SK-MEL-5 (cell line): ENCODE results near the gene THSD7A. TPM values are rescaled to one million over a fixed set of nuclear protein-coding genes. Genes with fewer than 3 reads are reported as not detected.
"Not testable (repeated sequence)": the region's sequence is repeated elsewhere in the genome, so short reads cannot be mapped to it uniquely, and the experiment has no call there.

Source experiments
- DNase-seq: peaks from one replicate; pipeline ENCODE4 v3.0.0-alpha.2; 2016; ENCODE audit warnings: low read depth, low spot score
- in situ Hi-C: cut with HindIII; loops from 2 replicates; pipeline ENCODE4 v1.10.0; 2016; ENCODE audit warnings: low sequenced_read_pairs, high pct_unique_total_duplicates, low pct_unique_long_range_greater_than_20kb
- total RNA-seq: library from RNA; depleted of rRNA; stranded (reverse); fragments of >200 nt; shearing (Covaris generic); gene quantifications from 2 replicates; pipeline ENCODE4 v1.2.3, GENCODE V29; 2014

Gene THSD7A
- total RNA-seq, 1 experiment from 2014 or later = 0.45 TPM

GRCh38 chr7:11524476-11525397 lies 307.3 kb downstream of the THSD7A start:
- in situ Hi-C loops = no loop called here
- DNase-seq = no peak

GRCh38 chr7:11521964-11522499 lies 310.0 kb downstream of the THSD7A start:
- in situ Hi-C loops, DNase-seq: not testable (repeated sequence)

- in situ Hi-C loops = no loop called here
- no peak for DNase-seq
These were observed 314.1 kb downstream of the THSD7A start for GRCh38 chr7:11517853-11518252.

GRCh38 chr7:11516328-11516727 lies 315.7 kb downstream of the THSD7A start:
- DNase-seq = no peak
- in situ Hi-C loops = no loop called here

- in situ Hi-C loops = no loop called here
- no peak for DNase-seq
These were observed 318.5 kb downstream of the THSD7A start for GRCh38 chr7:11513460-11513859.

GRCh38 chr7:11507929-11508328 lies 324.1 kb downstream of the THSD7A start:
- no peak for DNase-seq
- in situ Hi-C loops = no loop called here

- in situ Hi-C loops = no loop called here
- no peak for DNase-seq
These were observed 325.6 kb downstream of the THSD7A start for GRCh38 chr7:11506417-11506816.

- in situ Hi-C loops = no loop called here
- DNase-seq = no peak
These were observed 326.5 kb downstream of the THSD7A start for GRCh38 chr7:11505471-11505985.

GRCh38 chr7:11492307-11492706 lies 339.7 kb downstream of the THSD7A start:
- in situ Hi-C loops = no loop called here
- no peak for DNase-seq

- DNase-seq = no peak
- in situ Hi-C loops = no loop called here
These were observed 340.2 kb downstream of the THSD7A start for GRCh38 chr7:11491811-11492210.

GRCh38 chr7:11489280-11489679 lies 342.7 kb downstream of the THSD7A start:
- in situ Hi-C loops = no loop called here
- DNase-seq = no peak

GRCh38 chr7:11486271-11486670 lies 345.7 kb downstream of the THSD7A start:
- in situ Hi-C loops = no loop called here
- DNase-seq = peak; percentile 63

GRCh38 chr7:11485636-11486035 lies 346.4 kb downstream of the THSD7A start:
- peak; percentile 81 for DNase-seq

GRCh38 chr7:11480143-11480542 lies 351.9 kb downstream of the THSD7A start:
- in situ Hi-C loops = no loop called here

More at GRCh38 chr7:11485636-11486035, 346.4 kb downstream of the THSD7A start:
- in situ Hi-C loops = no loop called here

GRCh38 chr7:11478882-11479281 lies 353.1 kb downstream of the THSD7A start:
- no peak for DNase-seq

More at GRCh38 chr7:11480143-11480542, 351.9 kb downstream of the THSD7A start:
- DNase-seq = no peak

GRCh38 chr7:11478426-11478825 lies 353.6 kb downstream of the THSD7A start:
- in situ Hi-C loops = no loop called here
- DNase-seq = no peak

More at GRCh38 chr7:11478882-11479281, 353.1 kb downstream of the THSD7A start:
- in situ Hi-C loops = no loop called here

GRCh38 chr7:11474902-11475585 lies 357.0 kb downstream of the THSD7A start:
- DNase-seq = peak; percentile 60
- in situ Hi-C loops = no loop called here

GRCh38 chr7:11473807-11474424 lies 358.1 kb downstream of the THSD7A start:
- DNase-seq = no peak
- in situ Hi-C loops = no loop called here
